ENCODE measurements around the gene PHF19.

Gene PHF19

GRCh38 chr9:120892748-120893610 is 16.0 kb upstream of the PHF19 start:
- DNase-seq = no peak

GRCh38 chr9:120891884-120892747 is 15.1 kb upstream of the PHF19 start:
- DNase-seq = no peak

GRCh38 chr9:120891245-120891883 is 14.4 kb upstream of the PHF19 start:
- DNase-seq = no peak

DNA sequence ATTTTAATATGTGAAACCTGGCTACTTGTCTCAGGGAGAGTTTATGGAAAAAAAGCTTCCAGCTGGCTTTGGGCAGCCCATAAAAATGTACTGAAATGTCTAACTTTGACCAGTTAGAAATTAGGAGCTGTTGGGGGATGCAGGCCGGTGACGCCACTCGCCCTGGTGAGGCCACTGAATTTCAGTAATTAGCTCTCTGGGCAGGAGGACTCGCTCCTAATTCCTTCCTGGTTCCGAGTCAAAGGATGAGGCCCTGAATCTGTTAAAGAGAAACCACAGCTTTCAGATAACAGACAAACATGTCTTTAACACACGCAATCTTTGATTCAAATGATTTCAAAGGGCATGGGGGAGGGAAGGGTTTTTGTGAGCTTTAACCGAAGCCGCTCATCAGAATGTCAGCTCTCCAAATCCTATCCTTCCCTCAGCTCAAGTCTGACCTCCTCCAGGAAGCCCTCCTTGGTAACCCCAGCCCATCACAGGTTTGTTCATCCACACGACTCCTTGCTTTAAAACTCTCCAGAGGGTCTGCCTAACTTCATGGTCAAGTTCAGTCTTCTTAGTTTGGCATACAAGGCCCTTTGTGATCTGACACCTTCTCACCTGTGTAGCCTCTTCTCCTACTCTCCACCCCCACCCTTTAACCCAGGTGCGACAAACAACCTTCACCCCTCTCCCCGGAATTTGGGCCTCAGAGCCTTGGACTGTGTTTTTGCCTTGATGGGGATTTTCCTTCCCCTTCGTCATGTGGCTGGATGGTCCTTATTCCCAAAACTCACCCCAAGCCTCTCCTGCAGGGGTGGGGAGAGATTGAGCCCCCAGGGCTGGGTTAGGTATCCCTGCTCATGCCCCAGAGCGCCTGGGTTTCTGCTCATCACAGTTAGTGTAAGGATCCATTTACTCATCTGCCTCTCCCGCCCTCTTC is 13.6 kb upstream of the PHF19 start:
- no peak for DNase-seq

- no peak for DNase-seq
Measured at GRCh38 chr9:120889606-120890271, 12.8 kb upstream of the PHF19 start.

- DNase-seq = no peak
Measured at GRCh38 chr9:120888626-120889025, 11.6 kb upstream of the PHF19 start.

GRCh38 chr9:120886490-120886967 is 9.5 kb upstream of the PHF19 start:
- DNase-seq = no peak

DNA sequence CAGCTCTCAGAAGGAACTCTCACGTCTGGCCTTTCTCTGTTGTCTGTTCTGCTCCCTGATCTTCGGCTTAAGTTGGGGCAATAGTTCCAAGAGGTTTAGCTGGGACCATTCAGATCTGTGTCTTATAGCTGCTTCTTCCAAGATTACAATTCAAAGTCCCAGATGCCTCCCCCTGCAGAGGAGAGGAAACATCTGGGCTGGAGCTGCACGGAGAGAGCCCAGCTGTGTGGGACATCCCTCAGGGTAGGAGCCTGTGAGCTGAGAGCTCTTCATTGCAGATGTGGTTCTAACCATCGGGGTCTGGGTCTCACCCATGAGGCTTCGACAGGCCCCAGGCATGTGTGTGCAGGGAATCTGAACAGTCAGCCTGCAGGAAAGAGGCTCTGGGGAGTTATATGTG is 9.0 kb upstream of the PHF19 start:
- no peak for DNase-seq

DNA sequence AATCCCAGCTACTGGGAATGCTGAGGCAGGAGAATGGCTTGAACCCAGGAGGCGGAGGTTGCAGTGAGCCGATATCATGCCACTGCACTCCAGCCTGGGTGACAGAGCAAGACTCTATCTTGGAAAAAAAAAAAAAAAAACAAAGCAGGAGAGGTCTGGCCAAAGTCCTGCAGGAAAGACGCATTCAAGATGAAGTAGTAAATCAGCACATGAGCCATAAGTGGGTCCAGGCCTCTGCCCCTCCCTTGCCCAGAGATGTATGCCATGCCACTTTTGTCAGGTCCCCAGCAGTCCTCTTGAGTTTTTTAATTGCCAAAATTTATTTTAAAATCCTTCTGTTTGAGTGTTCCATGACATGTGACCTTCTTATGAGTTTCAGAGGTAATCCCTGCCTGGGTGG is 8.5 kb upstream of the PHF19 start:
- DNase-seq = no peak

- no peak for DNase-seq
Measured at GRCh38 chr9:120883608-120883996, 6.6 kb upstream of the PHF19 start.

GRCh38 chr9:120882935-120883607 is 6.1 kb upstream of the PHF19 start:
- DNase-seq = no peak

- no peak for DNase-seq
Measured at GRCh38 chr9:120879446-120879845, 2.5 kb upstream of the PHF19 start.

DNA sequence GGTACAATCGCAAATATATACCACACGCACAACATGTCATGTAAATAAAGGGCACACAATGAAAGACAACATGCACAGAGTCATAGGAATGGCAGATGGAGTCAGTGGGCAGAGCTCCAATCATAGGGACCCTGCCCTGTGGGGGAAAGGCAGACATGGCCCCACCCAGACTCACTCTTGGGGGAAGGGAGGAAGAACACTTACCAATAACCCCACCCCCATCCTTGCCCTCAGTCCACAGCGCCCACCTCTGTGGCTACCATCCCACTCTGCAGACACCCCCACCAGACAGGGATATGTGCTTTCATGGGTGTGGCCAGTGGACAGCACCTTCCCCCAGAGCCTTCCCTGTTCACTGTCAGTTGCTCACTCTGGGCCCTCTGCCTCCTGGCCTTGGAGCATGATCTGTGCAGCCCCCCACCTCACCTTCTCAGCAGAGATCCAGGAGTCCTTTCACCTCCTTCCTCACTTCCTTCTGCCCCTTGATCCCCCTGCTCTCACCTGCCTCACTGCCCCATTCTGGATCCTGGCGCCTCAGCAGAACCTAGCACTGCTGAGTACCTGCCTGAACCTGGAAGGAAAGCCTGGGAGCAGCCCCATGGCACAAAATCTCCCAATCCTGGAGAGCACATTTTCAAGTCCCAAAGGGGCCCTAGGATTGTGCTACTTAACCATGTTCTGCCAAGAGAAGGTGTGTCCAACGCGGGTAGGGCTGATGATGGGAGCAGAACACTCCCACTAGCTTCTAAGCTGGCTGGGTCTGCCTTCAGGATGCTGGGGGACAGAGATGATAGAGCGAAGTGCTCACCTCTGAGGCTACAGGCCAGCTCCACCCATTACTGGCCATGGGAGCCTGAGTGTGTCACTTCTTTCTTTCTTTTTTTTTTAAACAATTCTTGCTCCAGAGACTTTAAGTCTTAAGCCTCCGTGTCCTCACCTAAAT is 1.5 kb upstream of the PHF19 start:
- DNase-seq = no peak

- DNase-seq = peak; percentile 71
Measured at GRCh38 chr9:120877276-120878034, 467 bp upstream of the PHF19 start.

GRCh38 chr9:120875954-120876841 is 790 bp downstream of the PHF19 start:
- peak; percentile 79 for DNase-seq

DNA sequence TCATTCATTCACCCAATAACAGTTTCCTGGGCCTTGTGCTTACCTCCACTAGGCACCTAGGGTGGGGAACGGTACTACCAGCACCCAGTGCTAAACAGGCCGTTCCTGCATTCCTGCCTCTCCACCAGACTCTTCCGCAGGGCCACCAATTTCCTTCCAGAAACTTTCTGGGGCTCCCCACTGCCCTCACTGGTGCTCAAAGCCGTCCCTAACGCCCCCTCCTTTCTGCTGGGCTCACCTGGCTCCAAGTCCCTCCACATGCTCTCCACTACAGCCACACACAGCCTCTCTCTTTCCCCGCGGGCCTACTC is 1.4 kb downstream of the PHF19 start:
- no peak for DNase-seq

GRCh38 chr9:120875195-120875565 is 1.8 kb downstream of the PHF19 start:
- no peak for DNase-seq

Data from right kidney (tissue), 1 donor.